ENCODE measurements around the gene ACER1.
"Not testable (repeated sequence)": the region's sequence is repeated elsewhere in the genome, so short reads cannot be mapped to it uniquely, and the experiment has no call there.

The ACER1 gene

GRCh38 chr19:6350688-6351087 lies 17.3 kb upstream of the ACER1 start:
- no peaks in the 10 kb centered on the region for H3K36me3 ChIP-seq (ENCODE audit: control insufficient read depth in 4 of 4, insufficient read depth in 4 of 4, low read length in 3 of 4)
- WGBS (ENCODE audit: insufficient coverage): 100% methylated on average over 1 of the region's 2 CpGs
- H3K4me3 ChIP-seq (ENCODE audit: control insufficient read depth in 1 of 7, extremely low read depth in 1 of 7, insufficient read depth in 4 of 7, low read depth in 2 of 7, low read length in 6 of 7): no peak overlapping the region
- no peak for DNase-seq
- no peaks in the 10 kb centered on the region for H3K27me3 ChIP-seq (replicated peaks in 2 of 5; ENCODE audit: control insufficient read depth in 4 of 5, insufficient read depth in 5 of 5, low read length in 4 of 5)
- H3K27ac ChIP-seq (ENCODE audit: insufficient read depth in 1 of 2, low read depth in 1 of 2, low read length in 2 of 2, poor library complexity in 1 of 2, severe bottlenecking in 2 of 2): no peak overlapping the region
- CTCF ChIA-PET: interaction anchor here (0.7 kb wide), 1 partner anchor 132 kb away, joined by 4 read pairs; no protein-coding TSS in a partner anchor
- POLR2A ChIA-PET: no interaction called here
- H3K4me1 ChIP-seq (ENCODE audit: control extremely low read depth in 1 of 4, control insufficient read depth in 4 of 4, insufficient read depth in 4 of 4, low read length in 3 of 4): no peaks in the 10 kb centered on the region
- no peaks in the 10 kb centered on the region for H3K9me3 ChIP-seq (ENCODE audit: control extremely low read depth in 1 of 5, control insufficient read depth in 4 of 5, insufficient read depth in 2 of 5, low read depth in 1 of 5, low read length in 4 of 5)

- H3K27me3 ChIP-seq (replicated peaks in 2 of 5; ENCODE audit: control insufficient read depth in 4 of 5, insufficient read depth in 5 of 5, low read length in 4 of 5); H3K9me3 ChIP-seq (ENCODE audit: control extremely low read depth in 1 of 5, control insufficient read depth in 4 of 5, insufficient read depth in 2 of 5, low read depth in 1 of 5, low read length in 4 of 5); H3K4me3 ChIP-seq (ENCODE audit: control insufficient read depth in 1 of 7, extremely low read depth in 1 of 7, insufficient read depth in 4 of 7, low read depth in 2 of 7, low read length in 6 of 7); H3K36me3 ChIP-seq (ENCODE audit: control insufficient read depth in 4 of 4, insufficient read depth in 4 of 4, low read length in 3 of 4); H3K4me1 ChIP-seq (ENCODE audit: control extremely low read depth in 1 of 4, control insufficient read depth in 4 of 4, insufficient read depth in 4 of 4, low read length in 3 of 4); POLR2A ChIA-PET; CTCF ChIA-PET; DNase-seq; H3K27ac ChIP-seq (ENCODE audit: insufficient read depth in 1 of 2, low read depth in 1 of 2, low read length in 2 of 2, poor library complexity in 1 of 2, severe bottlenecking in 2 of 2): not testable (repeated sequence)
- 100% methylated on average over 2 of the region's 2 CpGs for WGBS (ENCODE audit: insufficient coverage)
These were observed 15.9 kb upstream of the ACER1 start for GRCh38 chr19:6349271-6349670.

- 100% methylated on average over 1 of the region's 1 CpG for WGBS (ENCODE audit: insufficient coverage)
These were observed 10.1 kb upstream of the ACER1 start for GRCh38 chr19:6343462-6343861.

GRCh38 chr19:6340493-6341201 lies 7.2 kb upstream of the ACER1 start:
- Histone ChIP-seq H3K4me3 (ENCODE audit: control insufficient read depth in 1 of 7, extremely low read depth in 1 of 7, insufficient read depth in 4 of 7, low read depth in 2 of 7, low read length in 6 of 7) (no peak overlapping the region), H3K36me3 (ENCODE audit: control insufficient read depth in 4 of 4, insufficient read depth in 4 of 4, low read length in 3 of 4) (no peaks in the 10 kb centered on the region), H3K27ac (ENCODE audit: insufficient read depth in 1 of 2, low read depth in 1 of 2, low read length in 2 of 2, poor library complexity in 1 of 2, severe bottlenecking in 2 of 2) (no peak overlapping the region), H3K27me3 (replicated peaks in 2 of 5; ENCODE audit: control insufficient read depth in 4 of 5, insufficient read depth in 5 of 5, low read length in 4 of 5) (no peaks in the 10 kb centered on the region), H3K4me1 (ENCODE audit: control extremely low read depth in 1 of 4, control insufficient read depth in 4 of 4, insufficient read depth in 4 of 4, low read length in 3 of 4) (no peaks in the 10 kb centered on the region), H3K9me3 (ENCODE audit: control extremely low read depth in 1 of 5, control insufficient read depth in 4 of 5, insufficient read depth in 2 of 5, low read depth in 1 of 5, low read length in 4 of 5) (peaks cover 0 to 3% (median 0%) of the 10 kb centered on the region in 5 experiments)
- DNase-seq: no peak
- WGBS (ENCODE audit: insufficient coverage): 92% methylated on average over 9 of the region's 14 CpGs
- POLR2A ChIA-PET: no interaction called here
- CTCF ChIA-PET: no interaction called here

More at GRCh38 chr19:6343462-6343861, 10.1 kb upstream of the ACER1 start:
- H3K27me3 ChIP-seq (replicated peaks in 2 of 5; ENCODE audit: control insufficient read depth in 4 of 5, insufficient read depth in 5 of 5, low read length in 4 of 5): no peaks in the 10 kb centered on the region
- H3K4me3 ChIP-seq (ENCODE audit: control insufficient read depth in 1 of 7, extremely low read depth in 1 of 7, insufficient read depth in 4 of 7, low read depth in 2 of 7, low read length in 6 of 7): no peak overlapping the region
- H3K27ac ChIP-seq (ENCODE audit: insufficient read depth in 1 of 2, low read depth in 1 of 2, low read length in 2 of 2, poor library complexity in 1 of 2, severe bottlenecking in 2 of 2): no peak overlapping the region
- H3K9me3 ChIP-seq (ENCODE audit: control extremely low read depth in 1 of 5, control insufficient read depth in 4 of 5, insufficient read depth in 2 of 5, low read depth in 1 of 5, low read length in 4 of 5): peaks cover 0 to 3% (median 0%) of the 10 kb centered on the region in 5 experiments
- no peak for DNase-seq
- H3K36me3 ChIP-seq (ENCODE audit: control insufficient read depth in 4 of 4, insufficient read depth in 4 of 4, low read length in 3 of 4): no peaks in the 10 kb centered on the region
- no peaks in the 10 kb centered on the region for H3K4me1 ChIP-seq (ENCODE audit: control extremely low read depth in 1 of 4, control insufficient read depth in 4 of 4, insufficient read depth in 4 of 4, low read length in 3 of 4)
- CTCF ChIA-PET: no interaction called here
- POLR2A ChIA-PET: no interaction called here

- POLR2A ChIA-PET: no interaction called here
- WGBS (ENCODE audit: insufficient coverage): 97% methylated on average over 4 of the region's 6 CpGs
These were observed 1.3 kb upstream of the ACER1 start for GRCh38 chr19:6334490-6335285.

GRCh38 chr19:6326815-6327214 lies 6.6 kb downstream of the ACER1 start:
- H3K4me1 ChIP-seq (ENCODE audit: control extremely low read depth in 1 of 4, control insufficient read depth in 4 of 4, insufficient read depth in 4 of 4, low read length in 3 of 4): no peaks in the 10 kb centered on the region
- H3K36me3 ChIP-seq (ENCODE audit: control insufficient read depth in 4 of 4, insufficient read depth in 4 of 4, low read length in 3 of 4): no peaks in the 10 kb centered on the region
- H3K27me3 ChIP-seq (replicated peaks in 2 of 5; ENCODE audit: control insufficient read depth in 4 of 5, insufficient read depth in 5 of 5, low read length in 4 of 5): peaks cover 0 to 4% (median 0%) of the 10 kb centered on the region in 5 experiments
- H3K27ac ChIP-seq (ENCODE audit: insufficient read depth in 1 of 2, low read depth in 1 of 2, low read length in 2 of 2, poor library complexity in 1 of 2, severe bottlenecking in 2 of 2): no peak overlapping the region
- no peak overlapping the region for H3K4me3 ChIP-seq (ENCODE audit: control insufficient read depth in 1 of 7, extremely low read depth in 1 of 7, insufficient read depth in 4 of 7, low read depth in 2 of 7, low read length in 6 of 7)
- ChIA-PET POLR2A (no interaction called here), CTCF (interaction anchor here (1.2 kb wide), 2 partner anchors 10 to 108 kb away, joined by 3 to 4 read pairs; no protein-coding TSS in a partner anchor)
- no peak for DNase-seq
- WGBS (ENCODE audit: insufficient coverage): 94% methylated on average over 5 of the region's 5 CpGs
- no peaks in the 10 kb centered on the region for H3K9me3 ChIP-seq (ENCODE audit: control extremely low read depth in 1 of 5, control insufficient read depth in 4 of 5, insufficient read depth in 2 of 5, low read depth in 1 of 5, low read length in 4 of 5)

More at GRCh38 chr19:6334490-6335285, 1.3 kb upstream of the ACER1 start:
- Histone ChIP-seq H3K27ac (ENCODE audit: insufficient read depth in 1 of 2, low read depth in 1 of 2, low read length in 2 of 2, poor library complexity in 1 of 2, severe bottlenecking in 2 of 2) (no peak overlapping the region), H3K4me1 (ENCODE audit: control extremely low read depth in 1 of 4, control insufficient read depth in 4 of 4, insufficient read depth in 4 of 4, low read length in 3 of 4) (no peaks in the 10 kb centered on the region), H3K36me3 (ENCODE audit: control insufficient read depth in 4 of 4, insufficient read depth in 4 of 4, low read length in 3 of 4) (no peaks in the 10 kb centered on the region), H3K27me3 (replicated peaks in 2 of 5; ENCODE audit: control insufficient read depth in 4 of 5, insufficient read depth in 5 of 5, low read length in 4 of 5) (peaks cover 0 to 4% (median 0%) of the 10 kb centered on the region in 5 experiments), H3K4me3 (ENCODE audit: control insufficient read depth in 1 of 7, extremely low read depth in 1 of 7, insufficient read depth in 4 of 7, low read depth in 2 of 7, low read length in 6 of 7) (no peak overlapping the region), H3K9me3 (ENCODE audit: control extremely low read depth in 1 of 5, control insufficient read depth in 4 of 5, insufficient read depth in 2 of 5, low read depth in 1 of 5, low read length in 4 of 5) (no peaks in the 10 kb centered on the region)
- DNase-seq: no peak
- CTCF ChIA-PET: no interaction called here

- ChIA-PET CTCF (interaction anchor here (1.2 kb wide), 1 partner anchor 9 kb away, joined by 4 read pairs; no protein-coding TSS in a partner anchor), POLR2A (no interaction called here)
- Histone ChIP-seq H3K27me3 (replicated peaks in 2 of 5; ENCODE audit: control insufficient read depth in 4 of 5, insufficient read depth in 5 of 5, low read length in 4 of 5) (peaks cover 0 to 2% (median 0%) of the 10 kb centered on the region in 5 experiments), H3K9me3 (ENCODE audit: control extremely low read depth in 1 of 5, control insufficient read depth in 4 of 5, insufficient read depth in 2 of 5, low read depth in 1 of 5, low read length in 4 of 5) (no peaks in the 10 kb centered on the region), H3K4me1 (ENCODE audit: control extremely low read depth in 1 of 4, control insufficient read depth in 4 of 4, insufficient read depth in 4 of 4, low read length in 3 of 4) (no peaks in the 10 kb centered on the region), H3K4me3 (ENCODE audit: control insufficient read depth in 1 of 7, extremely low read depth in 1 of 7, insufficient read depth in 4 of 7, low read depth in 2 of 7, low read length in 6 of 7) (no peak overlapping the region), H3K36me3 (ENCODE audit: control insufficient read depth in 4 of 4, insufficient read depth in 4 of 4, low read length in 3 of 4) (no peaks in the 10 kb centered on the region), H3K27ac (ENCODE audit: insufficient read depth in 1 of 2, low read depth in 1 of 2, low read length in 2 of 2, poor library complexity in 1 of 2, severe bottlenecking in 2 of 2) (no peak overlapping the region)
- DNase-seq: no peak
- WGBS (ENCODE audit: insufficient coverage): 94% methylated on average over 2 of the region's 4 CpGs
These were observed 7.8 kb downstream of the ACER1 start for GRCh38 chr19:6325614-6326013.
